WTC11 (cell line): ENCODE measurements around the gene RCC2. TPM values are rescaled to one million over a fixed set of nuclear protein-coding genes. Genes with fewer than 3 reads are reported as not detected.
A peak's percentile ranks its signal among the peaks of the same experiment; 100 is the strongest.

Experiments used
- ATAC-seq: fragments of 200-7000 bp; cut with Tn5 transposase; 2 replicates; pipeline ENCODE4 v1.10.0; 2021; ENCODE audit warnings: mild to moderate bottlenecking, moderate library complexity
- CTCF ChIA-PET: fragments of 300-600 bp; sonication (Branson Sonifier 250); formaldehyde crosslinking; loops from one replicate; lab custom pipeline; 2021; ENCODE audit warnings: antibody characterized with exemption; lab: Charles Lee
- POLR2A ChIA-PET: fragments of 350-600 bp; sonication (Branson Sonifier 250); formaldehyde crosslinking; loops from one replicate; lab custom pipeline; 2021; ENCODE audit warnings: antibody characterized with exemption; lab: Charles Lee
- DNase-seq: peaks from one replicate; pipeline ENCODE4 v3.0.0; 2021; ENCODE audit warnings: low spot score
- H3K27ac Mint-ChIP-seq: 2 replicates; pipeline ENCODE4 v1.8.0; 2021; ENCODE audit warnings: mixed read lengths
- H3K27me3 Mint-ChIP-seq: 2 replicates; pipeline ENCODE4 v1.8.0; 2021; ENCODE audit warnings: low read depth, mild to moderate bottlenecking, moderate library complexity, mixed read lengths
- H3K36me3 Mint-ChIP-seq: 2 replicates; pipeline ENCODE4 v1.8.0; 2021; ENCODE audit warnings: mixed read lengths
- H3K4me1 Mint-ChIP-seq: 2 replicates; pipeline ENCODE4 v1.8.0; 2022; ENCODE audit warnings: mixed read lengths
- H3K4me3 Mint-ChIP-seq: 2 replicates; pipeline ENCODE4 v1.8.0; 2021; ENCODE audit warnings: mild to moderate bottlenecking, moderate library complexity, mixed read lengths
- H3K9me3 Mint-ChIP-seq: 2 replicates; pipeline ENCODE4 v1.8.0; 2021; ENCODE audit warnings: mixed read lengths
- ATF6 ChIP-seq: sonication (generic); formaldehyde crosslinking; IDR thresholded peaks from 2 replicates; pipeline ENCODE4 v1.8.1; 2023; ENCODE audit warnings: mild to moderate bottlenecking, missing genetic modification reagents
- CREM ChIP-seq: sonication (generic); formaldehyde crosslinking; IDR thresholded peaks from 2 replicates; pipeline ENCODE4 v1.8.1; 2022; ENCODE audit warnings: mild to moderate bottlenecking, missing genetic modification reagents, moderate library complexity
- E2F1 ChIP-seq: sonication (generic); formaldehyde crosslinking; IDR thresholded peaks from 2 replicates; pipeline ENCODE4 v1.8.0; 2022; ENCODE audit warnings: mild to moderate bottlenecking, missing genetic modification reagents
- EMX1 ChIP-seq: fragments of 250-450 bp; sonication (Bioruptor Pico); IDR thresholded peaks from 2 replicates; pipeline ENCODE4 v1.8.0; 2021; ENCODE audit warnings: mild to moderate bottlenecking
- GRHL2 ChIP-seq: fragments of 250-450 bp; sonication (Bioruptor Pico); IDR thresholded peaks from 2 replicates; pipeline ENCODE4 v1.8.0; 2022; ENCODE audit warnings: mild to moderate bottlenecking, moderate library complexity; ENCODE audit not compliant: insufficient replicate concordance, severe bottlenecking
- MXD4 ChIP-seq: fragments of 250-450 bp; sonication (Bioruptor Pico); IDR thresholded peaks from 2 replicates; pipeline ENCODE4 v1.8.0; 2021; ENCODE audit warnings: mild to moderate bottlenecking, moderate library complexity, borderline replicate concordance
- NFE2L1 ChIP-seq: sonication (generic); formaldehyde crosslinking; IDR thresholded peaks from 2 replicates; pipeline ENCODE4 v1.8.1; 2023; ENCODE audit warnings: missing genetic modification reagents
- OVOL2 ChIP-seq: fragments of 250-450 bp; sonication (Bioruptor Pico); IDR thresholded peaks from 2 replicates; pipeline ENCODE4 v1.9.0; 2021; ENCODE audit warnings: mild to moderate bottlenecking, borderline replicate concordance
- STAT6 ChIP-seq: sonication (generic); formaldehyde crosslinking; conservative IDR thresholded peaks from 2 replicates; pipeline ENCODE4 v1.8.1; 2023; ENCODE audit warnings: mild to moderate bottlenecking, low read depth, missing genetic modification reagents, moderate library complexity
- TCF7 ChIP-seq: sonication (generic); formaldehyde crosslinking; IDR thresholded peaks from 2 replicates; pipeline ENCODE4 v1.8.0; 2022; ENCODE audit warnings: mild to moderate bottlenecking, low read depth, missing genetic modification reagents, moderate library complexity
- TP53 ChIP-seq: sonication (generic); formaldehyde crosslinking; IDR thresholded peaks from 2 replicates; pipeline ENCODE4 v1.8.1; 2023; ENCODE audit warnings: mild to moderate bottlenecking, missing genetic modification reagents
- USF2 ChIP-seq: sonication (generic); formaldehyde crosslinking; IDR thresholded peaks from 2 replicates; pipeline ENCODE4 v1.8.1; 2023; ENCODE audit warnings: mild to moderate bottlenecking, missing genetic modification reagents, moderate library complexity
- ZNF423 ChIP-seq: fragments of 250-450 bp; sonication (Bioruptor Pico); IDR thresholded peaks from 2 replicates; pipeline ENCODE4 v2.1.2; 2022; ENCODE audit warnings: mild to moderate bottlenecking, moderate library complexity
- ZNF532 ChIP-seq: fragments of 250-450 bp; sonication (Bioruptor Pico); IDR thresholded peaks from 2 replicates; pipeline ENCODE4 v1.9.0; 2021; ENCODE audit warnings: mild to moderate bottlenecking, borderline replicate concordance
- total RNA-seq: library from RNA; stranded (reverse); gene quantifications from 3 replicates; pipeline ENCODE4 v1.2.3, GENCODE V29; 2021

The RCC2 gene
- total RNA-seq, 1 experiment from 2014 or later = 377 TPM

GRCh38 chr1:17363351-17363750, 76.1 kb downstream of the RCC2 start (continued):
- no peak for TF ChIP-seq E2F1 (CRISPR knock-in tag)

GRCh38 chr1:17361687-17362086, 77.8 kb downstream of the RCC2 start:
- DNase-seq (no peak), ATAC-seq (no peak)
- Mint-ChIP-seq H3K4me3 (no peak overlapping the region), H3K36me3 (no peaks in the 10 kb centered on the region), H3K4me1 (peaks cover 8% of the 10 kb centered on the region; the same call in 1 of the 2 replicates), H3K27ac (peak overlapping the region; percentile 87; the same call in 1 of the 2 replicates), H3K9me3 (peaks cover 9% of the 10 kb centered on the region; the same call in 1 of the 2 replicates), H3K27me3 (no peaks in the 10 kb centered on the region; the same call in 1 of the 2 replicates)
- CTCF ChIA-PET = interaction anchor here (0.7 kb wide), 1 partner anchor 17 kb away, joined by 5 read pairs; no protein-coding TSS in a partner anchor
- no peak for TF ChIP-seq USF2
- no peak for TF ChIP-seq NFE2L1 (CRISPR knock-in tag)
- TF ChIP-seq CREM (CRISPR knock-in tag) = no peak
- no peak for TF ChIP-seq TP53 (CRISPR knock-in tag)
- no peak for TF ChIP-seq GRHL2
- TF ChIP-seq ZNF532 (CRISPR knock-in tag) = no peak
- no peak for TF ChIP-seq TCF7 (CRISPR knock-in tag)
- TF ChIP-seq EMX1 (CRISPR knock-in tag) = no peak
- TF ChIP-seq MXD4 (CRISPR knock-in tag) = no peak
- TF ChIP-seq OVOL2 = no peak
- TF ChIP-seq STAT6 (CRISPR knock-in tag) = no peak
- TF ChIP-seq E2F1 (CRISPR knock-in tag) = no peak
- TF ChIP-seq ATF6 (CRISPR knock-in tag) = no peak
- no peak for TF ChIP-seq ZNF423
- POLR2A ChIA-PET = no interaction called here
